DMS53 treated with DMSO at 0.1 percent for 48 hours (cell line): ENCODE measurements around the gene NR6A1.

Experiments used
- DNase-seq: peaks from one replicate; lab custom pipeline; 2025; ENCODE audit not compliant: unreplicated experiment; lab: John Stamatoyannopoulos, UW

The NR6A1 gene

DNA sequence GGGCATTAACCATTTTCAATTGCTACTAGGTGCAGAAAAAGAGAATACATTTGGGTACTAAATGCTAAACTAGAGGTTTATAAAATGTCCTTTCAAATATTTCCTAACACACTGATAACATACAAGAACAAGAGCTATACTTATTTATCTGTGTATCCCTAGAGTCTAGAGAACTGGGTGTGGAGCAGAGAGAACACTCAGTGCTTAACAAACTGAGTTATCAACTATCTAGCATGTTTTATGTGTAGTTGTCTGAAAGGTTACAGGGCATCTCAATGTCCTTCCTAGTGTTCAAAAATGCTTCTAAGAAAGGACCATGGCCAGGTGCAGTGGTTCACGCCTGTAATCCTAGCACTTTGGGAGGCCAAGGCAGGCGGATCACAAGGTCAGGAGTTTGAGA, 40.3 kb downstream of the NR6A1 start:
- DNase-seq, result no peak

DNA sequence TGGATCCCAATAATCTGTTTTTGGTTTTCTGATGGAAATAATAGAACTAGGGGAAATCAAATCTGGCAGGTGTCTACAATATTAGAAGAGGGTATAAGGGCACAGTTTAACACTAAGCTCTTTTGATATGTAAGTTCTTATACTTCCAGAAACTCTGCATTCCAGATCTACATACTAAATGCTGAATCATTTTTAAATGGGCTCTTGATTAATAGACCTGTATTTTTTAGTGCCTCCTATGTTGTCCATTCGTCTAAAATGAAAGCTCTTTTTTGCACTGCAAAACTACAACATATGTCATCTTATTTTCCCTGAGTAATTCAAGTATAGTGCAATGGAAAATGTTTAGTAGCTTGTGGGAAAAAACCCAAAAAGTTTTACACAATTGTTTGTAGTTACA, 44.2 kb downstream of the NR6A1 start:
- DNase-seq, result no peak

DNA sequence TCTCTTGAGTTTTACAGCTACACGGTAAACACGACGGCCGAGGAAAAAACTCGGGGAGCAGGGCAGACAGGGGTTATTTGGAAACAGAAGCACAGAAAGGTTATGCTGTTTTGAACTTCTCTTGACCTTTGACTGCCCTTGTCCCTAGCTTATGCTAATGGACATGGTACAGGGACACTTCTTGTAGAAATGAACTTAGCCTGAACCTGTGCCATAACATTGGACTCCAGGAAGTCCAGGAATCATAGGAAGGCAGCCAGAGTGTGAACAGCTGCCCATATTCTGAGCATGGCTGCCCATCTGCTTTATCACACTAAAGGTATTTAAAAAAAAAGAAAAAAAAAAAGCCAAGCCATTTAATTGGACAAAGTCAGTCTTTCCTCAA, 46.1 kb downstream of the NR6A1 start:
- DNase-seq, result no peak

DNA sequence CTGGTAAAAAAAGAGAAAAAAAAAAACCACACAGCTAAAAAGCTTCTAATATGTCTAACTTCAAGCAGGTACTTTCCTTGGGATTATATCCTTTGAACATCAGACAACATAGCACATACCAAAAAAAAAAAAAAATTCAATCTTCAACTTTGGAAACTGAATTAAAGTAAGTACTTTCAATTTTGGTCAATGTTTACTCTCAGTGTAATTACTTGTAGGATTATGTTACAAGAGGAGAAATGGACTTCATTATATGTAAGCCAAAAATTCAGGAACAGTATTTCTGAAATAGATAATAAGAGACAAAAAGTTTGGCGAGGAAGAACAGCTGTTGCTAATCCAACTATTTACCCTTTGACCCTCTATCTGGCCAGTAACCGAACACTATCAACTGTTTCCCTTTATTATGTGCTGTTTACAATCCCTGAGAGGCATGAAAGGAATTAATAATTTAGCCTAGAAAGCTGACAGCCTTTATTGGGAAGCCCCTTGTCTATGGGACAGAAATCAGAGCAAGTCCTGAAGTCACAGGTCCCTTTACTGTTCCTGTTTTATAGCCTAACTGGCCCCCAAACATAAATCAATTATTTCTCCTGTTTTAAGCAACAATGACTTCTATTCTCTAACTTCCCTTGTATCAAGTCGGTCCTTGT, 46.6 kb downstream of the NR6A1 start:
- DNase-seq, result no peak

DNA sequence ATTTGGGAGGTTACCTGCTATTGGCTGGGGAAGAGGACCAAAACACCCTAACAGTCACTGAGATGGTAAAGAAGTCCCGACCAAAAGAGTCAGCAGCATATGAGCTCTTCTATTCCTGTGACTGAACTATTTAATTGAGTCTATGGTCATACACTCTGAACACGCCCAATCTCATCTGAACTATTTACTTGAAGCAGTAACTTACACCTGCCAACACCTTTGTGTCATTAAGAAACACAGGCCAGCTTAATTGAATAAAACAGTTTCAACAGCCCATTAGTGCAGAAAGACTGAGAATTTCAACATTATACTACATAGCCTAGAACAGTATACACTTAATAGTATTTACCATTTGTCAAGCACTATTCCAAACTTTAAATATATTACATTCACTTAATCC, 47.8 kb downstream of the NR6A1 start:
- DNase-seq, result no peak

DNA sequence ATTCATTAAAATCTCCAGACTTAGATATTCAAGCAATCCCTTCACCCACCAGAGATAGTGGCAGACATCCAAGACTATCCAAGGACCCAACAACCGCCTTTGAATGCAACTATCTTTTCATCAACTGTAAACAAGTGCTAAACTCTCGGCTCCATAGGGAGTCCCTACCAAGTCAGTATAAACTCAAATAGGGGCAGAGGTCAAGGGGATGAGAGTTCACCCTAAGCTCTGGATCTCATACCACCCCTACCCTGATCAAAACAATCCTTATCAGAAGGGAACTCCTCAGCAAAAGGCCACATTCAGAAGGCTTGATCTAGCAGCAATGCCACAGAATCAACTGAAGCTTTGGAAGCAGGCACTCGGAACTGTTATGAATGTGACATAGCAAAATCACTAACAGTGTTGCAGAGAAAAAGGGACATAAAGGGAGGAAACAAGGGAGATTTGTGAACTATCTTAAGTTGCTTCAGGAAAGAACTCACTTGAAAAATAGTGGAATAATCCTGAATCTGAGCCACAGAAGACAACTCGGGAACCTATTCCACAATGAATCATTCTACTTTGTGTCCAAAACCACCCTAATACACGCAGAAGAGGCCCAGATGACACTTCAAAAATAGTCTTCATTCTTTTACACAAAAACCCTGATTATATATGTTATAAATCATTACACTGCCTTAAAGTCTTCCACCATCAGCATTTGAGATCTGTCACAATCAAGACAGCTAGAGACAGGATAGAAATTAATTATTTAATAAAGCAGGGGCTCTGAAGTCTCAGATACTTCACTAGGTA, 49.8 kb downstream of the NR6A1 start:
- DNase-seq, result no peak

DNA sequence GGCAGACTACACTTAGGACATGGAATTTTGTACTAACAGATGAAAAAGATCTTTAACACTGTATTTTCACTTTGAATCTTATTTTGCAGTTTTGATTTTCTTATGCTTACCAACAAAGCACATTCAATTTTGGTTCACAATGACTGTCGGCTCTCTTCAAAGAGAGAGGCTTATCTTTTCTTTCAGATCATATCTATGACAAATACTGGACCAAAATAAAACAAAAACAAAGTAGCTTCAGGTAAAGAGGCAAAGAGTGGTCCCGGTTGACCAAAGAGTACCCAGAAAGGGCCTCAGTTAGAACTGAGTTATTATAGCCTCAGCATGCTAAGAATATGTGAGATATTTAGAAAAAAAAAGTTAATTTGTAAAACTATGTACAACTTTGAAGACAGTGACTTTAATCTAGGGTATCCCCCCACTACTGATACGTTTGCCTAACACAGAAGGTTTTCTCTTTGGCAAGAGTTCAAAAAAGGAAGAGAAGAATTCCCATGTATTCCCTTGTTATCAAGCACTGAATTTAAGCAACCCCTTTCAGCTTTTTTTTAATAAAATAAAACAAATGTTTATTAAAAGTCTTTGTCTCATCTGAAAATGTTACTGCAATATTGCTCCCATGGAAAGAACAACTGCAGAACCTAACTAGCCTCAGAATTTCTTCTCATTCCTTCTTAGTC, 50.5 kb downstream of the NR6A1 start:
- DNase-seq, result no peak

DNA sequence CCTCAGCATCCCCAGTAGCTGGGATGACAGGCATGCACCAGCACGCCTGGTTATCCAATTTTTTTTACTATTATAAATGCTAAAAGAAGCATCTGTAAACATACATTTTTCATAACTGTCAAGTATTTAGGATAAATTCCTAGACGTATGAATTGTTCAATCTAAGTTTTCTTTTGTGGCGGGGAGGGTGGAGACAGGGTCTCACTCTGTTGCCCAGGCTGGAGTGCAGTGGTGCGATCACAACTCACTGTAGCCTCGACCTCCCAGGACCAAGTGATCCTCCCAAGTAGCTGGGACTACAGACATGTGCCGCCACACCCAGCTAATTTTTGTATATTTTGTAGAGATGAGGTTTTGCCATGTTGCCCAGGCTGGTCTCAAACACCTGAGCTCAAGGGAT, 52.2 kb downstream of the NR6A1 start:
- no peak for DNase-seq

DNA sequence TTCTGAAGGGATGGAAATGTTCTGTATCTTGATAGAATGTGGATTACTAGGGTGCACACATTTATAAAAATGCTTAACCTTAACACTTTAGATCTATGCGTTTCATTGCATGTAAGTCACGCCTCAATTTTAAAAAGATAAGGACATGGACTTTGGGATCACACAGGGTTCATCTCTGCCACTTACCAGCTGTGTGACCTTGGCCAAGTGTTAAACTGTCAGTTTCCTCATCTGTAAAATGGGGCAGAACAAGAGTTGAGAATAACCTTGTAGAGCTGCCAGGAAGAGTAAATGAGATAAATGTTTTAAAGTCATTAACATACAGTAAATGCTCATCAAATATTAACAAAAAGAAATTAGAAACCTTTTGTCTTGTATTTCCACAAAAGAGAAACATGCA, 53.5 kb downstream of the NR6A1 start:
- no peak for DNase-seq

DNA sequence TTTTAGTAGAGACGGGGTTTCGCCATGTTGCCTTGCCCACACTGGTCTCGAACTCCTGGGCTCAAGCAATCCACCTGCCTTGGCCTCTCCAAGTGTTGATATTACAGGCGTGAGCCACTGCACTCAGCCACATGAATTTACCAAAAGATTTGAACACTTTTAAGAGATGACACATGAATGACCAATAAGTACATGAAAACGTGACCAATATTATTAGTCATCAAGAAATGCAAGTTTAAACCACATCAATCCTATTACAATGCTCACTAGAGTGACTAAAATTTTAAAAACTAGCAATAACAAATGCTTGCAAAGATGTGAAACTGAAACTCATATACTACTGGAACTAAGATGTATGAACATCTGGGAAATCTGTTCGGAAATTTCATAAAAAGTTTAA, 54.3 kb downstream of the NR6A1 start:
- DNase-seq, result no peak

DNA sequence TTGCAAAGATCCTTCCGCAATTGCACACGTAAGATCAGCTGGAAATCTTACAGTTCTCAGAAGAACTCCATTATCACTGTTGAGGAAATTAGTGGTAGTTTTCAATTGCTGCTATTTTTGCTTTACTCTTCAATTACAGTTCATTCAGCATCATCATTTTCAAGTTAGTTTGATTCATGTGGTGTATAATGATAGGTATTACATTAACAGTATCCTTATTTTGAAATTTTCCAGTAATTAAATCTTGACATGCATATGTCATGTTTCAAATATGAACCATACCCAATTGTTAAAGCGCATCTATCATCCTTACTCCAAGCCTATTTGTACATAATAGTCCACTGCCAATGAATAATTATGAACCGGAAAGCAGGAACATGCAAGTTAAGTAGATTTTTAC, 60.3 kb downstream of the NR6A1 start:
- DNase-seq, result no peak

DNA sequence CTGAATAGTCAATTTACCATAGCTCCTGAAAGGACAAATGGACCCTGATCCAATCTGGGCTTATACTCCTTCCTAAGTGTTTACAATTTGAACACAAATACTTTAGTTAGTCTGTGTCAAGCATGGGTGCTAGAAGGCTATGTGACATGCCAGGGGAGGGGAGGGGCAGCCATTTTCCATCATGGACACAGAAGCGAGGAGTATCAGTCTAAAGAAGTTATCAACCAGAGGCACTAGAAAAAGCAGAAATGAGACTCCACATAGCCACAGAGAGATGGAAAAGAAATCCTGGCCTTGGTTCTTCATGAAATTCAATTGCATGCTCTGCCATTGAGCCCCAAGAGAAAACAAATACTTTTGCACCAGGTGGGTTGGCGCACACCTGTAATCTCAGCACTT, 61.8 kb downstream of the NR6A1 start:
- DNase-seq, result no peak

DNA sequence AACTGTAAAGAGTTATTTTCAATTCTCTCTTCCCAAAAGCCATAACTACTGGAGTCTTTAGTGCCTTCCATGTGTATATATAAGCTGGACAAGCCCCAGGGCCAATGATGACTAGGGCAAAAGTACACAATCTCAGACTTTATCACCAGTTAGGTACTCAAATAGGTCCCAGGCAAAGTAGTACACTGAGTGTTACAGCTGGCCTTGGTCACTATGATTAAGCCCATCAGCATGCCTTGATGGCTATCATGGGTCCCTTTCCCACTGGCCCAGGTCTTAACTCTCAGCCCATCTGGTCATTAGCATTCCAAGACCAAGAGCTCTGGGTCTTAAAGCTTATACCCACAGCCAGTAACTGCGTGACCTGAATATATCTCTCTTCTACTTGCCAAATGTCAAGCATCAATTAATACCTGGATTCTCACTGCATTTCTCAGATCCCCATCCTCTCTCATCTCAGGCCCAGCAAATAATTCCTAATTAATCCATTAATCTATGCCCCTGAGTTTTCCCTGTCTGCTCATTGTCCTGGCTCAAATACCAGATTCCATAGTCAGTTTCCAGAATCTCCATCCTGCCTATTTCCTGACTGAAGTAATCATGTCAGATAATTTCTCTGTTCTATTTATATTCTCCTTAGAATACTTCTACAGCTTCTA, 62.3 kb downstream of the NR6A1 start:
- no peak for DNase-seq

DNA sequence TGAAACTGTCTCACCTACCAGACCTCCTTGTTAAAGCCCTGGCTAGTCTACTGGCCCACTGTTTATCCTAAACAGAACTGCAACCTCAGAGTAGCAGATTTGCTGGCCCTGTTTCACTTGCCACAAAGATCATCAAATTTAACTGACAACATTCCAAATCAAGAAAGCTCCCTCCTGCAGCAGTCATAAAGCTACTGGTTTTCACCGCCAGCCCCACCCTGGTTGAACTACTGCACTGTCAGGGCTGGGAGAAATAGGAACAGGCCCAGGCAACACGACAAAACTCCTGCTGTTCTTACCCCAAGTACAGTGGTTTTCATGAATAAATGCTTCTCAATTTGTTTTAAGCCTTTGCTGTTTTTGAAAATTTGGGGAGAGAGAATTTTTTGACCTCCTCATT, 63.0 kb downstream of the NR6A1 start:
- DNase-seq, result no peak

DNA sequence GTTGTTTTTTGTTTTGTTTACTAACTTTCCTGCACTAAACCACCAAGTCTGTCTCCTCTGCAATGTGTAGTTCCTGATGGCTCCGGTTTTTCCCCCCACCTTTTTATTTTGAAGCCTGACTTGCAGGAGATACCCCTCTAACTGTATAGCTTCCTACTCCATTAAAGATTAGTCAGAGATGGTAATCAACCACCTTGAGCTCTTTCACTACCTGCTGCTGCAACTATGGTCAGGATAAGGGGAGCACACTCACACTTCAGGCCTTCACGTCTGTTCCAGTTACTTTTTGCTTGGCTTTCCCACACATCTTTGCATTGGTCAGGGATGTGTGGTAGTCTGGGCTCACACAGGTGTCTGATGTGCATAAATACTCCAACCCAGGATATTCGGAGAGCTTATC, 63.4 kb downstream of the NR6A1 start:
- DNase-seq, result no peak

DNA sequence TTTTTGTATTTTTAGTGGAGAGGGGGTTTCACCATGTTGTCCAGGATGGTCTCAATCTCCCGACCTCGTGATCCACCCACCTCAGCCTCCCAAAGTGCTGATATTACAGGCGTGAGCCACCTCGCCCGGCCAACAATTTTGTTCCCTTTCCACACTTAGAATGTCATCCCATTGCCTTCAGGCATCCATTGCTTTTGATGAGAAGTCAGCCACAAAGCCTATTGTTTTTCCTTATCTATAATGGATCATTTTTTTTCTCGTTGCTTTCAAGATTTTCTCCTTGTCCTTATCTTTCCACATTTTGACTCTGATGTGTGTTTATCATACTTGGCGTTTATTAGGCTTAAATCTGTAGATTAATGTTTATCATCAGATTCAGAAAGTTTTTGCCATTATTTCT, 64.4 kb downstream of the NR6A1 start:
- DNase-seq, result no peak

DNA sequence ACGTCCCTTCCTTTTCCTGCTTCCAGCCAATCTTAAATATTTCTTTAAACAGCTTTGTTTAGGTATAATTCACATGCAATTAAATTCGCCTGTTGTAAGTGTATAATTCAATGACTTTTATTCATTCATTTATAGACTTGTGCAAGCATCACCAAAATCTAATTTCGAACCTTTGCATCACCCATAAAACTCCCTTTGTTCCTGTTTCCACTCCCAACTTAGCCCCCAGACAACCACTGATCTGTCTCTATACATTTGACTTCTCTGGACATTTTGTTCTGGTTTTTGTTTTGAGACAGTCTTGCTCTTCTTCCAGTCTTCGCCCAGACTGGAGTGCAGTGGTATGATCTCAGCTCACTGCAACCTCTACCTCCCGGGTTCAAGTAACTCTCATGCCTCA, 71.5 kb downstream of the NR6A1 start:
- no peak for DNase-seq

DNA sequence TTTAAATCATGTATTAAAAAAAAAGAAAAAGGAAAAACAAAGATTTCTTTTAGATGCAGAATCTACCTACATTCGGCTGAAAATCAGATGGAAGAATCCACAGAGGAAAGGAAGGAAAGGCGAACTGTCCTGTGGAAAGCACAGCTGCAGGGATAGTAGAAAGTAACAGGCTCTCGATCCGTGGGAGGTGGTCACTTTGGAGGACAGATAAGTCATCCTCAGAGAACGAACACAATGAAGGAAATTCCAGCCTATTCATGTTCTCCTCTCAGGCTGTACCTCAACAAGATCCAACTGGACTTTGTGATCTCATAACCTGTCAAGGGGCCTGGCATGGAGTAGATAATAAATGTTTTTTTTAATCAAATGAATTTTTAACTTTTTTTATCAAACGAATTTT, 72.8 kb downstream of the NR6A1 start:
- no peak for DNase-seq

DNA sequence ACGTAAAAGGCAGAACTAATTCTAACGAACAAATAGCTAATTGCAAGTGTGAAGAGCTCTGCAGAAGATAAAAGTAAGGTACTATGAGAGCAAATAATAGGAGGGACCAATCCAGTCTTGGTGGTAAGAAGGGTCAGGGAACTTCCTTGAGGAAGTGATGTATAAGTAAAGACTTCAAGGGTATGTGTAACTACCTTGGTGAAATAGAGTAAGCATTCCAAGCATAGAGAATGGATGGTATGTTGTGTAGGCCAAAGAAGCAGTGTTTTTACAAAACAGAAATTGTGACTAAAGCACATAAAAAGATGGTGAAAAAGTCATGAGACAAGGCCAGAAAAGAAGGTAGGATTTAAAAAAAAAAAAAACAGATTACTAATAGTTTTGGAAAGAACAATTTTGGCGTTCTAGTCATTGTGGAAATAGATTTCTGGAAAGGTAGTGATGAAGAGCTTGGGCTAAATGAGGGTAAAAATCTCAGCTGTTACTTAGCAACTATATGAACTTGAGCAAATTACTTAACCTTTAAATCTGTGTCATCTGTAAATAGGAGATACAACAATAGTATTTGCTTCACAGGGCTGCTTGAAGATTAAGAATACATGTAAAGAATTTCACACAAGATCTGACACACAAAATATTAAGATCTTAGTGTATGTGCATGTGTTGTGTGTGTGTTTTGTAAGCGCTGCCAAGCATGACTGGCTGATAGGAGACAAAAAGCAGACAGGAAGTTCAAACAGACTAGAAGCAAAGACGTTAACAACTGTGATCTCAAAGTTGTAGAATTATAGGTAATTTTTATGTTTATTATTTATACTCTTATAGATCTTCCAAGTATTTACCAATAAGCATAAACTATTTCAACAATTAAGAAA, 73.5 kb downstream of the NR6A1 start:
- no peak for DNase-seq

DNA sequence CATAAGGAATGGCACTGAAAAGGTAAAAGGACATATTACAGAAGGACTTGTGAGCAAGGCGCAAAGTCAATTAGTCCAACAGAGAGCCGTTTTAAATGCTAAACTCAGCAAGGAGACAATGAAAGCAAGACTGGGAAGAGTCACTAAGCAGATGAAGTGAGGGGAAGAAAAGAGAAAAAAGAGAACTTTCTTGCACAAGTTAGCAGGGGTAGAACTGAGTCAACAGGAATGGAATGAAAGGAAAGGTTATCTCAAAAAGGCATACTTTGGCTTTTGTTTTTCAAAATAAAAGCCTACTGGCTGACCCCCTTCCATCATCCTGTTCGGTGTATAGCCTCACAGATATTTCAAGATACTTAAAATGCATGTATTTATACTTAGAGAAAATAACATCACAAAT, 75.0 kb downstream of the NR6A1 start:
- DNase-seq, result no peak
